HG02981 (cell line): ENCODE measurements around the gene ANKRD40CL.
A peak's percentile ranks its signal among the peaks of the same experiment; 100 is the strongest.

Experiments
- ATAC-seq: cut with Tn5 transposase; IDR thresholded peaks from one replicate; pipeline ENCODE4 v1.9.1; 2021; ENCODE audit warnings: mild to moderate bottlenecking, moderate library complexity; ENCODE audit not compliant: unreplicated experiment

ANKRD40CL gene

GRCh38 chr17:50719144-50719923 lies 48.0 kb downstream of the ANKRD40CL start, which contains the start of gene LUC7L3:
LUC7L3 (plus strand) TSS chr17:50719603; CDS start chr17:50719733, 130 bp downstream.
- peak; percentile 87 for ATAC-seq

- ATAC-seq, result no peak
These were observed 51.8 kb downstream of the ANKRD40CL start for GRCh38 chr17:50715471-50715870.

- no peak for ATAC-seq
These were observed 54.7 kb downstream of the ANKRD40CL start for GRCh38 chr17:50712641-50713040.
